ENCODE measurements around the gene HES5.
A peak's percentile ranks its signal among the peaks of the same experiment; 100 is the strongest.

HES5 gene

GRCh38 chr1:2567083-2567679 lies 37.1 kb upstream of the HES5 start:
- H3K27ac ChIP-seq: no peak overlapping the region
- no peaks in the 10 kb centered on the region for H3K4me1 ChIP-seq (ENCODE audit: control insufficient read depth in 1 of 2, insufficient read depth in 1 of 2, low read depth in 1 of 2, low read length in 1 of 2)
- no peaks in the 10 kb centered on the region for H3K27me3 ChIP-seq
- no peak for TF ChIP-seq CTCF (IDR thresholded peaks at IDR 0.05)
- H3K9me3 ChIP-seq: no peaks in the 10 kb centered on the region
- H3K36me3 ChIP-seq: peaks cover 22% of the 10 kb centered on the region
- H3K4me3 ChIP-seq (ENCODE audit: low read depth in 1 of 2, low read length in 1 of 2): no peak overlapping the region

GRCh38 chr1:2566101-2567045 lies 36.3 kb upstream of the HES5 start:
- Histone ChIP-seq H3K36me3 (peaks cover 30% of the 10 kb centered on the region), H3K27ac (no peak overlapping the region), H3K4me1 (ENCODE audit: control insufficient read depth in 1 of 2, insufficient read depth in 1 of 2, low read depth in 1 of 2, low read length in 1 of 2) (no peaks in the 10 kb centered on the region), H3K9me3 (no peaks in the 10 kb centered on the region), H3K27me3 (no peaks in the 10 kb centered on the region), H3K4me3 (ENCODE audit: low read depth in 1 of 2, low read length in 1 of 2) (no peak overlapping the region)
- TF ChIP-seq CTCF (IDR thresholded peaks at IDR 0.05): no peak

GRCh38 chr1:2564815-2565374 lies 34.8 kb upstream of the HES5 start:
- Histone ChIP-seq H3K4me3 (ENCODE audit: low read depth in 1 of 2, low read length in 1 of 2) (no peak overlapping the region), H3K9me3 (no peaks in the 10 kb centered on the region), H3K4me1 (ENCODE audit: control insufficient read depth in 1 of 2, insufficient read depth in 1 of 2, low read depth in 1 of 2, low read length in 1 of 2) (no peaks in the 10 kb centered on the region), H3K36me3 (peaks cover 45% of the 10 kb centered on the region), H3K27me3 (no peaks in the 10 kb centered on the region), H3K27ac (peak overlapping the region; percentile 36)
- TF ChIP-seq CTCF (IDR thresholded peaks at IDR 0.05): no peak

- no peak for TF ChIP-seq CTCF (IDR thresholded peaks at IDR 0.05)
- Histone ChIP-seq H3K36me3 (peaks cover 52% of the 10 kb centered on the region), H3K4me3 (ENCODE audit: low read depth in 1 of 2, low read length in 1 of 2) (no peak overlapping the region), H3K4me1 (ENCODE audit: control insufficient read depth in 1 of 2, insufficient read depth in 1 of 2, low read depth in 1 of 2, low read length in 1 of 2) (no peaks in the 10 kb centered on the region), H3K9me3 (no peaks in the 10 kb centered on the region), H3K27ac (peak overlapping the region; percentile 36), H3K27me3 (no peaks in the 10 kb centered on the region)
Measured at GRCh38 chr1:2564006-2564814, 34.1 kb upstream of the HES5 start.

GRCh38 chr1:2563205-2563604 lies 33.1 kb upstream of the HES5 start:
- H3K36me3 ChIP-seq: peaks cover 62% of the 10 kb centered on the region
- no peaks in the 10 kb centered on the region for H3K27me3 ChIP-seq
- no peaks in the 10 kb centered on the region for H3K9me3 ChIP-seq
- peaks cover 0 to 6% of the 10 kb centered on the region in 2 experiments for H3K4me1 ChIP-seq (ENCODE audit: control insufficient read depth in 1 of 2, insufficient read depth in 1 of 2, low read depth in 1 of 2, low read length in 1 of 2)
- peak overlapping the region; percentile 36 for H3K27ac ChIP-seq
- TF ChIP-seq CTCF (IDR thresholded peaks at IDR 0.05): no peak
- H3K4me3 ChIP-seq (ENCODE audit: low read depth in 1 of 2, low read length in 1 of 2): no peak overlapping the region

Measured in neutrophil (primary cell).